NT2/D1 (cell line): ENCODE measurements around the gene PTX3.

Experiments
- DNase-seq: peaks from one replicate; pipeline ENCODE4 v3.0.0-alpha.2; 2011; ENCODE audit warnings: low read depth, low spot score
- H3K27me3 ChIP-seq: 2 replicates; pipeline ENCODE4 v1.6.0; 2011; ENCODE audit warnings: mild to moderate bottlenecking; ENCODE audit not compliant: insufficient read length, insufficient read depth
- H3K36me3 ChIP-seq: 2 replicates; pipeline ENCODE4 v1.6.1; 2011; ENCODE audit warnings: mild to moderate bottlenecking, low read length, mixed read lengths; ENCODE audit not compliant: insufficient read depth, insufficient read length
- H3K4me1 ChIP-seq: 2 replicates; pipeline ENCODE4 v1.5.1; 2011; ENCODE audit not compliant: insufficient read depth, insufficient read length
- H3K4me3 ChIP-seq: 2 replicates; pipeline ENCODE4 v1.5.1; 2011; ENCODE audit warnings: low read depth; ENCODE audit not compliant: insufficient read length
- H3K9ac ChIP-seq: 2 replicates; pipeline ENCODE4 v1.6.0; 2011; ENCODE audit warnings: low read depth; ENCODE audit not compliant: insufficient read length
- H3K9me3 ChIP-seq: 2 replicates; pipeline ENCODE4 v1.5.1; 2011; ENCODE audit warnings: mild to moderate bottlenecking, low read length; ENCODE audit not compliant: insufficient read depth
- SUZ12 ChIP-seq: IDR thresholded peaks from 2 replicates; pipeline ENCODE4 v1.6.1; 2011; ENCODE audit not compliant: insufficient read length, insufficient read depth; ENCODE audit errors: extremely low read depth
- YY1 ChIP-seq: IDR thresholded peaks from 2 replicates; pipeline ENCODE4 v1.6.1; 2011; ENCODE audit not compliant: insufficient read length, insufficient read depth
- ZNF274 ChIP-seq: IDR thresholded peaks from 2 replicates; pipeline ENCODE4 v1.6.1; 2011; ENCODE audit warnings: mild to moderate bottlenecking, low read depth, low read length

The PTX3 gene

DNA sequence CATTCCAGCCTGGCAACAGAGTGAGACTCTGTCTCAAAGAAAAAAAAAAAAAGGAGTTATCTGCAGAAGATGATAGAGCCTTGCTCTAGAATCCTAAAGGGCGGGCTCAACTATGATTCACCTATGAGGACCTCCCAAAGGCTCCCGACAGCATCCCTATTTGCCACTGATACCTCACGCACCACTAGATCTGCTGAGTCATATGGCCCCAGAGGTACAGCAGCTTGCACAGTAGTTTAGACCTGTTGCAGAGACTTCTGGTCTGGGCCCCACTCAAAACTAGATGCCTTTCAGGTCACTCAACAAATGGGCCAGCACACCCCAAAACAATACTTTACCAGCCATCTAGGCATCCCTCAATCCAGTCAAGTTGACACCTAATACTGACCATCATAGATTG is 38.1 kb upstream of the PTX3 start:
- H3K9me3 ChIP-seq: no peaks in the 10 kb centered on the region
- H3K36me3 ChIP-seq: no peaks in the 10 kb centered on the region
- no peaks in the 10 kb centered on the region for H3K27me3 ChIP-seq
- no peaks in the 10 kb centered on the region for H3K4me1 ChIP-seq
- no peak overlapping the region for H3K9ac ChIP-seq
- H3K4me3 ChIP-seq: no peak overlapping the region
- no peak for TF ChIP-seq YY1
- DNase-seq: no peak

DNA sequence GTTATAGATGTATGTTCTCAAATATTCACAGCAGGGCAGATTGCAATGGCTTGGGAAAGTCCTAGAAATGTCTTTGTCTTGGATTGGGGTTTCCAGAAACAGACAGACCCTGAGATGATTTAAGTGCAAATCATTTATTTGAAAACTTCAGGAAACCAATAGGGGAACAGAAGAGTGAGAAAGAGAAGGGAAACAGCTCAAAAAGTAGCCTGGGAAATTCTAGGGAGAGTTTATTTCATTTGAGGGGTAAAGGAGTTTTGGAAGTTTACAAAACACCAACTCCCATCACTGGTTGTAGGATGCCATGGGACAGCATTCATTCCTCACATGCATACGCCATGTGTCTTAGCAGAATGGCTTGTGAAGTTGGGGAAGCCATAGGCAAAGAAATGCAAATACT is 32.3 kb upstream of the PTX3 start:
- Histone ChIP-seq H3K36me3 (no peaks in the 10 kb centered on the region), H3K9ac (no peak overlapping the region), H3K4me3 (no peak overlapping the region), H3K27me3 (no peaks in the 10 kb centered on the region), H3K9me3 (no peaks in the 10 kb centered on the region), H3K4me1 (peaks cover 3% of the 10 kb centered on the region)
- no peak for DNase-seq
- TF ChIP-seq YY1: no peak

DNA sequence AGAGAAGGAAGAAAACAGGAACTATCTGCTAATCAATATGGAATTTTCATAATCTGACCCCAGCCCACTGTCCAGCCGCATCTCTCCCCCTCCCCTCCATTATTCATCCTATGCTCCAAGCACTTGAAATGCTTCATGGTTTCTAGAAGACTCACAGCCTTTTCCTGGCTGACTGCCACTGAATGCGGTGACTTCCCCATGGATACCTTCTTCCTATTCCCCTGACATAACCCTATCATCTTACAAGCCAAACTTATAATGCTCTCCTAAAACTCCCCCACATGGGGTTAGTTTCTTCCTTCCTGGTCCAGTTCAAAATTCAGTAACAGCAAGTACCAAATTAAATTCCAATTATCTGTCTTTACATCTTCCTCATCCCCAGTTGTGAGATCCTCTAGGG is 31.2 kb upstream of the PTX3 start:
- no peak for DNase-seq
- Histone ChIP-seq H3K4me1 (peaks cover 3% of the 10 kb centered on the region), H3K4me3 (no peak overlapping the region), H3K27me3 (no peaks in the 10 kb centered on the region), H3K9me3 (no peaks in the 10 kb centered on the region), H3K36me3 (no peaks in the 10 kb centered on the region), H3K9ac (no peak overlapping the region)
- TF ChIP-seq SUZ12 (no peak), ZNF274 (no peak), YY1 (no peak)

DNA sequence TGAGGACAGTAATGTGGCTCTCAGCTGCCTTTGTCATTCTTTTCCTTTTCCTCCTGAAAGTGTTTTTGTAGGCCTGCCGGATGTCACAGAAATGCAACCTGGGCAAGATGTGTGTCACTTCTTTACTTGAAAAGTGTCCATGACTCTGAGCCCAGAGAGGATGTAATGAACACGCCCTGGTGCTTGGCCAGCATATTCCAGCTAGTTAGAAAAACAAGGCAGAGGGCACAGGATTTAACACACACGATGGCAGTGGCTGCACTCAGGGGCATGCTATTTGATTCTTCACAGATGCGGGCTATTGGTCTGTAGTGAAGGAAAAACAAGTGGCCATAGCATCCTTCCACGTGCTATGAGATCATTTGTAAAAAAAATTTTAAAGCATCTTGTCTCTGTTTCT is 30.3 kb upstream of the PTX3 start:
- no peak overlapping the region for H3K9ac ChIP-seq
- TF ChIP-seq YY1 (no peak), SUZ12 (no peak), ZNF274 (no peak)
- DNase-seq: no peak
- peaks cover 3% of the 10 kb centered on the region for H3K4me1 ChIP-seq
- no peak overlapping the region for H3K4me3 ChIP-seq
- no peaks in the 10 kb centered on the region for H3K27me3 ChIP-seq
- H3K9me3 ChIP-seq: no peaks in the 10 kb centered on the region
- no peaks in the 10 kb centered on the region for H3K36me3 ChIP-seq

DNA sequence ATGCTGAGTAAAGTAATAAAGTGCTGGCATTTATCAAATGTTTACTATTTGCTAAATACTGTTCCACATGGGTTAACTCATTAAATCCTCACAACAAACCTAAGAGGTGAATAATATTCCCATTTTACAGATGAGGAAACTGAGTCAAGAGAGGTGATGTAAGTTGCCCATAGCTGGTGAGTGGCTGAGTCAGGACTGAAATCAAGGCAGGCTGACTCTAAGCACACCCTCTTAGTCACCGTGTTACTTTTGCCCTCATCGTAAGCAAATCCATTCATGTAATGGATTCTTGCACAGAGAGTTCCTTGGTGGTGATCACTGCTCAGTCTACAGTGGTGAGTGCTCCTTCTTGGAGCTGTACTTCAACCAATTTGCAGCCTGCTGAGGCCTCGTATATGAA is 28.9 kb upstream of the PTX3 start:
- TF ChIP-seq YY1 (no peak), SUZ12 (no peak)
- no peak overlapping the region for H3K9ac ChIP-seq
- H3K27me3 ChIP-seq: no peaks in the 10 kb centered on the region
- no peaks in the 10 kb centered on the region for H3K36me3 ChIP-seq
- H3K4me1 ChIP-seq: peaks cover 3% of the 10 kb centered on the region
- DNase-seq: no peak
- H3K4me3 ChIP-seq: no peak overlapping the region
- no peaks in the 10 kb centered on the region for H3K9me3 ChIP-seq

DNA sequence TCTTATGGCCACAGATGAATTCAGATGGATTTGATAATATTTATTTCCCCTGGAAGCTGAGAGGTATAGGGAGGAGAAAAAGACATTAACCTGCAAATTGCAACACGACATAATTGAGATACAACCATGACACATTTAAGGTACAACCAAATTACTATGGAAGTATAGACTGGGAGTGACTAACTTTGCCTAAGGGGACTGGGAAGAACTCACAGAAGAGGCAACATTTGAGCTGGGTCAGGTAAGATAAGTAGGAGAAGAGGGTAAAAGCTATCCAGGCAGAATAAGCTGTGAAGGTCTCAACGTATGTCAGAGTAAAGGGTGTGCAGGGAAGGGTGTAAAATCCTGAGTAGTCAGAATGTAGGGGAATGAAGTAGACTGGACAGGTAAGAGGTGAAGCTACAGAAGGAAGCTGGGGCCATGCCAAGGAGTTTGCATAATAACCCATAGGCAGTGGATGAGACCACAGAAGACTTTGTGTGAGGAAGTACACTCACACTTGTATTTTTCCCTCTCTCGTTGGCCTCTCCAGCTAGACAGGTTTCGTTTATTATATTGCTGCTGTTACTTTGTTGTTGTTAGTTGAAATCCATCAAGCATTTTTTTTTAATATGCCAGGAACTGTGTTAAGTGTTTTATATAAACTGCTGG is 28.0 kb upstream of the PTX3 start:
- TF ChIP-seq SUZ12 (no peak), YY1 (no peak), ZNF274 (no peak)
- DNase-seq: no peak

DNA sequence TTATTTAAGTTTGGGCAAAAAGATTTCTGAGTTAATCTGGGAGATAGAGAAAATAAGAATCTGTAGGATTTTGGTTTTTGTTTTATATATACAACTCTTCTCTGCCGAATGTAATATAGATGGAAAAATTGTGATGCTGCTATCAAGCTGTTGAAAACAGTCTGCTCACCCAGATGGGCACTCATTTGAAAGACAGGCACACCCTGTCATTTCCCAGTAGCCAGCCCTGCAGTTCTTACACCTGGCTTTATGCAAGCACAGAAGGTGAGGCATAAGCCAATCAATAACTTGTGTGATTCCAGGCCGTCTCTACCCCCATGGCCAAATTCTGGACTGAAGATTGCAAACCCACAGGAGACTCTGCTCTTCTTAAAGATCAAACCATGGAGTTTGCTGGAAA is 27.1 kb upstream of the PTX3 start:
- Histone ChIP-seq H3K4me1 (peaks cover 3% of the 10 kb centered on the region), H3K27me3 (no peaks in the 10 kb centered on the region), H3K4me3 (no peak overlapping the region), H3K9me3 (no peaks in the 10 kb centered on the region), H3K36me3 (no peaks in the 10 kb centered on the region), H3K9ac (no peak overlapping the region)
- no peak for TF ChIP-seq SUZ12
- TF ChIP-seq YY1: no peak
- DNase-seq: no peak

More for the DNA sequence above, 28.0 kb upstream of the PTX3 start:
- Histone ChIP-seq H3K9me3 (no peaks in the 10 kb centered on the region), H3K36me3 (no peaks in the 10 kb centered on the region), H3K4me1 (peaks cover 3% of the 10 kb centered on the region), H3K9ac (no peak overlapping the region), H3K27me3 (no peaks in the 10 kb centered on the region), H3K4me3 (no peak overlapping the region)

DNA sequence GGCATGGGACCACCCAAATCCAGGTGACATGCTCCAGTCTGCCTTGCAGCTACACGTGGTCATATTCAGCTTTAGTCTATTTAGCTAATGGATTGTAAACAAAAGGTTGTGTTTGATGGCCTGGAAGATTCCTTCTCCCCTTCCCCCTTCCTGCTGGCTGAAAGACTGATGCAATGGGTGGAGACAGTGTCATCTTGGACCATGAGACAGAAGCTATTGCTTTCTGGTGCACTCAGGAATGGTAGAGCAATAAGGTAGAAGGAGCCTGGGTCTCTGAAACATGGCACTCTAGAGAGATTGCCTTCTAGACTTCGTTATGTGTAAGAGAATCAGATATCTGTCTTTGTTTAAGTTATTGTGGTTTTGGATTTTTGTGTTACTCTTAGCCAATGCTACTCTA is 25.7 kb upstream of the PTX3 start:
- H3K4me3 ChIP-seq: no peak overlapping the region
- H3K4me1 ChIP-seq: no peaks in the 10 kb centered on the region
- no peak for TF ChIP-seq ZNF274
- no peak overlapping the region for H3K9ac ChIP-seq
- no peaks in the 10 kb centered on the region for H3K36me3 ChIP-seq
- H3K9me3 ChIP-seq: no peaks in the 10 kb centered on the region
- DNase-seq: no peak
- no peaks in the 10 kb centered on the region for H3K27me3 ChIP-seq
